Neuronal stem cell (in vitro differentiated cells): ENCODE results near the gene ANGEL1.

Experiments used
- DNase-seq: peaks from one replicate; pipeline ENCODE4 v3.0.0-alpha.2; 2013; ENCODE audit warnings: low spot score
- H2AFZ ChIP-seq: one replicate; pipeline ENCODE4 v1.6.1; 2013; ENCODE audit warnings: mild to moderate bottlenecking, low read length, inconsistent platforms
- H2AK5ac ChIP-seq: 2 replicates; pipeline ENCODE4 v1.6.1; 2013; ENCODE audit warnings: low read depth, mild to moderate bottlenecking, inconsistent platforms, low read length, moderate library complexity, mixed read lengths
- H2BK120ac ChIP-seq: 2 replicates; pipeline ENCODE4 v1.6.1; 2013; ENCODE audit warnings: low read depth, mild to moderate bottlenecking, inconsistent platforms, low read length, moderate library complexity, mixed read lengths
- H2BK12ac ChIP-seq: one replicate; pipeline ENCODE4 v1.6.1; 2013; ENCODE audit warnings: low read length, inconsistent platforms
- H2BK15ac ChIP-seq: 2 replicates; pipeline ENCODE4 v1.6.1; 2013; ENCODE audit warnings: mild to moderate bottlenecking, low read length, inconsistent platforms, mixed read lengths
- H2BK5ac ChIP-seq: one replicate; pipeline ENCODE4 v1.6.1; 2013; ENCODE audit warnings: inconsistent platforms, mild to moderate bottlenecking, low read length, moderate library complexity
- H3K14ac ChIP-seq: one replicate; pipeline ENCODE4 v1.6.1; 2013; ENCODE audit warnings: low read length, inconsistent platforms
- H3K18ac ChIP-seq: 2 replicates; pipeline ENCODE4 v1.6.1; 2013; ENCODE audit warnings: low read length, inconsistent platforms
- H3K23ac ChIP-seq: 2 replicates; pipeline ENCODE4 v1.6.1; 2013; ENCODE audit warnings: low read depth, mild to moderate bottlenecking, mixed read lengths, low read length, inconsistent platforms; ENCODE audit not compliant: poor library complexity
- H3K27ac ChIP-seq: replicated peaks from 3 replicates; pipeline ENCODE4 v1.5.1; 2013; ENCODE audit warnings: low read length, inconsistent platforms
- H3K27me3 ChIP-seq, 3 experiments: 2 replicates each; pipeline ENCODE4 v1.6.1; 2013; ENCODE audit warnings: low read length in 3 of 3, mild to moderate bottlenecking in 2 of 3, inconsistent platforms in 1 of 3, low read depth in 1 of 3, mixed read lengths in 1 of 3, moderate library complexity in 1 of 3; ENCODE audit not compliant: control insufficient read depth in 3 of 3, insufficient read depth in 3 of 3
- H3K36me3 ChIP-seq, 2 donors: replicated peaks in 1 of 2; 2 replicates each; pipeline ENCODE4 v1.6.1; 2013; ENCODE audit warnings: low read length in 2 of 2; ENCODE audit not compliant: control insufficient read depth in 2 of 2, insufficient read depth in 2 of 2
- H3K4ac ChIP-seq: 2 replicates; pipeline ENCODE4 v1.6.1; 2013; ENCODE audit warnings: inconsistent platforms, mild to moderate bottlenecking, low read length, moderate library complexity
- H3K4me1 ChIP-seq, 2 donors: 1 replicate in 1 of 2; 2 replicates in 1 of 2; pipeline ENCODE4 v1.6.1; 2013; ENCODE audit warnings: low read length in 2 of 2, low read depth in 1 of 2; ENCODE audit not compliant: control insufficient read depth in 2 of 2, insufficient read depth in 1 of 2
- H3K4me2 ChIP-seq: one replicate; pipeline ENCODE4 v1.6.1; 2013; ENCODE audit warnings: mild to moderate bottlenecking, low read length, inconsistent platforms; ENCODE audit not compliant: insufficient read depth, poor library complexity, severe bottlenecking
- H3K4me3 ChIP-seq, 2 donors: 2 replicates each; pipeline ENCODE4 v1.5.1; 2013; ENCODE audit warnings: low read length in 2 of 2, mild to moderate bottlenecking in 2 of 2, inconsistent platforms in 1 of 2, moderate library complexity in 1 of 2
- H3K79me1 ChIP-seq: one replicate; pipeline ENCODE4 v1.6.1; 2013; ENCODE audit warnings: low read depth, mild to moderate bottlenecking, inconsistent platforms, low read length, moderate library complexity
- H3K9ac ChIP-seq: one replicate; pipeline ENCODE4 v1.6.1; 2013; ENCODE audit warnings: mild to moderate bottlenecking, low read depth, low read length, inconsistent platforms; ENCODE audit not compliant: poor library complexity
- H3K9me3 ChIP-seq, 2 donors: replicated peaks in 1 of 2; 2 replicates each; pipeline versions ENCODE3 to v1.6.1; 2013; ENCODE audit warnings: low read length in 2 of 2, mild to moderate bottlenecking in 2 of 2, inconsistent platforms in 1 of 2, low read depth in 1 of 2, mixed read lengths in 1 of 2, moderate library complexity in 1 of 2; ENCODE audit not compliant: control insufficient read depth in 2 of 2, insufficient read depth in 1 of 2
- H4K8ac ChIP-seq: one replicate; pipeline ENCODE4 v1.6.1; 2013; ENCODE audit warnings: low read depth, mild to moderate bottlenecking, inconsistent platforms, low read length, moderate library complexity
- H4K91ac ChIP-seq: one replicate; pipeline ENCODE4 v1.6.1; 2013; ENCODE audit warnings: low read length, low read depth, mild to moderate bottlenecking, inconsistent platforms; ENCODE audit not compliant: poor library complexity
- WGBS, 2 donors: extraction: QIAGEN DNeasy Blood & Tissue Kit; methylation state at CpG; one replicate each; pipeline ENCODE4 v1.1.7; 2013; ENCODE audit warnings: missing lambda C conversion rate in 2 of 2, mixed read lengths in 1 of 2; ENCODE audit not compliant: insufficient read length in 2 of 2, insufficient replicate concordance in 1 of 2; ENCODE audit errors: extremely low coverage in 2 of 2; 5-methylcytosine and 5-hydroxymethylcytosine counted together

ANGEL1 gene

GRCh38 chr14:76763096-76764041 lies 49.3 kb downstream of the ANGEL1 start:
- no peak overlapping the region for H2AFZ ChIP-seq
- no peak overlapping the region for H3K18ac ChIP-seq
- H3K36me3 ChIP-seq = peaks cover 6 to 18% of the 10 kb centered on the region in 2 donors
- H3K9me3 ChIP-seq = no peaks in the 10 kb centered on the region
- no peak for DNase-seq
- no CpG with 5 or more reads among the region's 14 CpGs for WGBS, 2 donors
- peak overlapping the region; percentile 96 for H3K4me2 ChIP-seq
- H3K4me1 ChIP-seq = peaks cover 19 to 28% of the 10 kb centered on the region in 2 donors
- no peak overlapping the region for H3K14ac ChIP-seq
- H3K27me3 ChIP-seq = peaks cover 0 to 11% (median 0%) of the 10 kb centered on the region in 3 experiments
- H2BK5ac ChIP-seq = no peak overlapping the region
- no peak overlapping the region for H3K9ac ChIP-seq
- no peak overlapping the region for H3K27ac ChIP-seq
- H4K8ac ChIP-seq = no peak overlapping the region
- no peak overlapping the region for H2BK15ac ChIP-seq
- H3K4me3 ChIP-seq = peak overlapping the region; percentile 51 to 80
- H3K79me1 ChIP-seq = peaks cover 2% of the 10 kb centered on the region
- H3K23ac ChIP-seq = peak overlapping the region; percentile 3
- no peak overlapping the region for H4K91ac ChIP-seq
- no peak overlapping the region for H2BK120ac ChIP-seq
- H3K4ac ChIP-seq = no peak overlapping the region
- no peak overlapping the region for H2AK5ac ChIP-seq
- no peak overlapping the region for H2BK12ac ChIP-seq

GRCh38 chr14:76762411-76763095 lies 50.1 kb downstream of the ANGEL1 start:
- H3K18ac ChIP-seq = peak overlapping the region; percentile 100
- H3K79me1 ChIP-seq = peaks cover 2% of the 10 kb centered on the region
- peak overlapping the region; percentile 98 for H3K9ac ChIP-seq
- H3K36me3 ChIP-seq = peaks cover 6 to 18% of the 10 kb centered on the region in 2 donors
- WGBS, 2 donors = no CpG with 5 or more reads among the region's 28 CpGs
- no peak overlapping the region for H3K4ac ChIP-seq
- H4K8ac ChIP-seq = no peak overlapping the region
- H3K4me2 ChIP-seq = peak overlapping the region; percentile 96
- H2BK15ac ChIP-seq = peak overlapping the region; percentile 99
- H3K4me3 ChIP-seq = peak overlapping the region; percentile 80 to 91
- H2BK120ac ChIP-seq = peak overlapping the region; percentile 75
- H2BK12ac ChIP-seq = no peak overlapping the region
- DNase-seq = no peak
- H2AFZ ChIP-seq = peak overlapping the region; percentile 99
- peaks cover 0 to 11% (median 0%) of the 10 kb centered on the region in 3 experiments for H3K27me3 ChIP-seq
- no peak overlapping the region for H4K91ac ChIP-seq
- peaks cover 15 to 20% of the 10 kb centered on the region in 2 donors for H3K4me1 ChIP-seq
- no peak overlapping the region for H3K14ac ChIP-seq
- no peaks in the 10 kb centered on the region for H3K9me3 ChIP-seq
- peak overlapping the region; percentile 41 for H2AK5ac ChIP-seq
- H2BK5ac ChIP-seq = no peak overlapping the region
- peak overlapping the region; percentile 3 for H3K23ac ChIP-seq
- H3K27ac ChIP-seq = no peak overlapping the region

GRCh38 chr14:76761960-76762410 lies 50.7 kb downstream of the ANGEL1 start:
- Histone ChIP-seq H2AK5ac (peak overlapping the region; percentile 41), H2BK15ac (peak overlapping the region; percentile 99), H2BK120ac (peak overlapping the region; percentile 75), H3K4me1 (peaks cover 15 to 19% of the 10 kb centered on the region in 2 donors), H3K18ac (peak overlapping the region; percentile 100), H3K9ac (peak overlapping the region; percentile 98), H3K27ac (no peak overlapping the region), H3K4me3 (peak overlapping the region; percentile 80 to 91), H2BK12ac (peak overlapping the region; percentile 77), H3K79me1 (peaks cover 2% of the 10 kb centered on the region), H3K9me3 (no peaks in the 10 kb centered on the region), H3K23ac (no peak overlapping the region), H3K4me2 (peak overlapping the region; percentile 96), H4K8ac (no peak overlapping the region), H3K4ac (no peak overlapping the region), H2BK5ac (no peak overlapping the region), H3K14ac (peak overlapping the region; percentile 99), H4K91ac (peak overlapping the region; percentile 32), H3K36me3 (peaks cover 6 to 18% of the 10 kb centered on the region in 2 donors), H2AFZ (peak overlapping the region; percentile 99), H3K27me3 (peaks cover 0 to 11% (median 0%) of the 10 kb centered on the region in 3 experiments)
- whole genome bisulfite sequencing, 2 donors = no CpG with 5 or more reads among the region's 54 CpGs
- DNase-seq = no peak
